HCT116 (cell line): Measurements from ENCODE around the gene ZNF76.

Source experiments
- EGR1 ChIP-seq: IDR thresholded peaks from 2 replicates; pipeline ENCODE4 v1.6.1; 2012; ENCODE audit warnings: low read depth
- POLR2A ChIP-seq: IDR thresholded peaks from 2 replicates; pipeline ENCODE4 v1.7.0; 2011; ENCODE audit warnings: borderline replicate concordance; ENCODE audit not compliant: insufficient read depth, insufficient read length; ENCODE audit errors: extremely low read depth
- POLR2AphosphoS5 ChIP-seq: IDR thresholded peaks from 2 replicates; pipeline ENCODE4 v1.6.1; 2011; ENCODE audit warnings: mild to moderate bottlenecking, low read depth, low read length, moderate library complexity
- ZFX ChIP-seq: fragments of 450-650 bp; IDR thresholded peaks from 2 replicates; pipeline ENCODE4 v1.6.1; 2017
- ZNF274 ChIP-seq: fragments of 200-500 bp; sonication (Bioruptor generic); IDR thresholded peaks from 2 replicates; pipeline ENCODE4 v1.6.1; 2014; ENCODE audit warnings: mild to moderate bottlenecking, low read depth, low read length, inconsistent platforms
- TF ChIP-seq, protein P1 (sequence below), 3 experiments: fragments of 200-600 bp in 1 of 3; sonication (generic) in 1 of 3; IDR thresholded peaks in 2 of 3; conservative IDR thresholded peaks in 1 of 3; 2 replicates each; pipeline ENCODE4 v1.5.1; 2012 to 2017; ENCODE audit warnings: low read depth in 2 of 3, low read length in 2 of 3, antibody characterized with exemption in 1 of 3, borderline replicate concordance in 1 of 3, control low read depth in 1 of 3, mild to moderate bottlenecking in 1 of 3, mixed read lengths in 1 of 3, mixed run types in 1 of 3, moderate library complexity in 1 of 3; ENCODE audit not compliant: insufficient read depth in 1 of 3

DNA sequence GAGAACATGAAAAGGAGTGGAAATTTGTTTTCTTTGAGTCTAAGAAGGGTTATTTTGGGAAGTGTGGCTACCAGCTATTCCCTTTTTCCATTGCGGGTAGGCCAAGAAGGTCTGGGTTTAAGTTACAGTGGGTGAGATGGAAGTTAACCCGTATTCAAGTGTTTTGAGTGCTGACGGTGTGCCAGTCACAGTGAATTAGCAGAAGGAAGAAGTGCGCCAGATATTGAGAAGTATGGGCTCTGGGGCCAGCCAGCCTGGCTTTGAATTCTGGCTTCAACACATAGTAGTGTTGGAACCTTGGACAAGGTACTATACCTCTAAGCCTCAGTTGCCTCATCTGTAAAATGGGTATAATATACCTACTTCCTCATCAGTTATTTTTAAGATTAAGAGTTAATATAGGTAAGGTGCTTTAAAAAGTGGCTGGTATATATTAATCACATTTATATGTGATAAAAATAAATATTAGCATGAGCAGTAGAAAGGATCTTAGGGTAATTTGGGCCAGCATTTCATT, 16.3 kb downstream of the ZNF76 start:
- no peak for TF ChIP-seq POLR2A
- TF ChIP-seq, protein P1, sequence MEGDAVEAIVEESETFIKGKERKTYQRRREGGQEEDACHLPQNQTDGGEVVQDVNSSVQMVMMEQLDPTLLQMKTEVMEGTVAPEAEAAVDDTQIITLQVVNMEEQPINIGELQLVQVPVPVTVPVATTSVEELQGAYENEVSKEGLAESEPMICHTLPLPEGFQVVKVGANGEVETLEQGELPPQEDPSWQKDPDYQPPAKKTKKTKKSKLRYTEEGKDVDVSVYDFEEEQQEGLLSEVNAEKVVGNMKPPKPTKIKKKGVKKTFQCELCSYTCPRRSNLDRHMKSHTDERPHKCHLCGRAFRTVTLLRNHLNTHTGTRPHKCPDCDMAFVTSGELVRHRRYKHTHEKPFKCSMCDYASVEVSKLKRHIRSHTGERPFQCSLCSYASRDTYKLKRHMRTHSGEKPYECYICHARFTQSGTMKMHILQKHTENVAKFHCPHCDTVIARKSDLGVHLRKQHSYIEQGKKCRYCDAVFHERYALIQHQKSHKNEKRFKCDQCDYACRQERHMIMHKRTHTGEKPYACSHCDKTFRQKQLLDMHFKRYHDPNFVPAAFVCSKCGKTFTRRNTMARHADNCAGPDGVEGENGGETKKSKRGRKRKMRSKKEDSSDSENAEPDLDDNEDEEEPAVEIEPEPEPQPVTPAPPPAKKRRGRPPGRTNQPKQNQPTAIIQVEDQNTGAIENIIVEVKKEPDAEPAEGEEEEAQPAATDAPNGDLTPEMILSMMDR (IDR thresholded peaks at IDR 0.05 in 2 of 3, conservative IDR thresholded peaks at IDR 0.05 in 1 of 3; ENCODE audit: borderline replicate concordance in 1 of 3, insufficient read depth in 1 of 3, low read depth in 2 of 3, low read length in 2 of 3), result no peak
- TF ChIP-seq EGR1, result no peak
- TF ChIP-seq ZFX, result no peak
- TF ChIP-seq ZNF274, result no peak
- no peak for TF ChIP-seq POLR2AphosphoS5
